Right lobe of liver (tissue), 4 donors: ENCODE measurements around the gene METRNL.

Source experiments
- POLR2A ChIP-seq: fragments of 450-650 bp; IDR thresholded peaks from one replicate; pipeline ENCODE4 v1.6.1; 2017; ENCODE audit warnings: antibody characterized with exemption, mild to moderate bottlenecking
- TF ChIP-seq, protein P1 (sequence below), 4 donors: fragments of 200-600 bp in 3 of 4; fragments of 450-650 bp in 1 of 4; IDR thresholded peaks; one replicate each; pipeline versions ENCODE4 v1.5.1 to v1.8.0; 2016 to 2022; ENCODE audit warnings: antibody characterized with exemption in 4 of 4, mild to moderate bottlenecking in 2 of 4
- donor health status: DM: no; HTN: no; CAD: no.
- donor health status: DM: no; HTN: no; CAD: no.
- donor health status: DM: no; HTN: yes; CAD: no.

DNA sequence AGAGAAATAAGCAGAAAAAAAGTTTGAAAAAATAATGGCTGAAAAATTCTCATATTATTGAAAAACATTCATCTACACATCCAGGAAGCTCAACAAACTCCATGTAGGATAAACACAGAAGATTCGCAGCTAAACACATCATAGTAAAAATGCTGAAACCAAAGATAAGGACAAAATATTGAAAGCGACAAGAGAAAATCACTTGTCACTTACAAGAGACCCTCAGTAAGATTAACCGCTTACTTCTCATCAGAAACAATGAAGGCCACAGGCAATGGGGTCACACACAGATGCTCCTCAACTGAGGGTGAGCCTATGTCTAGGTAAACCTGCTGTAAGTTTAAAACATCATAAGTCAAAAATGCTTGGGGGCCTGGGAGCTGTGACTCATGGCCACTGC is 38.1 kb upstream of the METRNL start:
- TF ChIP-seq, protein P1, sequence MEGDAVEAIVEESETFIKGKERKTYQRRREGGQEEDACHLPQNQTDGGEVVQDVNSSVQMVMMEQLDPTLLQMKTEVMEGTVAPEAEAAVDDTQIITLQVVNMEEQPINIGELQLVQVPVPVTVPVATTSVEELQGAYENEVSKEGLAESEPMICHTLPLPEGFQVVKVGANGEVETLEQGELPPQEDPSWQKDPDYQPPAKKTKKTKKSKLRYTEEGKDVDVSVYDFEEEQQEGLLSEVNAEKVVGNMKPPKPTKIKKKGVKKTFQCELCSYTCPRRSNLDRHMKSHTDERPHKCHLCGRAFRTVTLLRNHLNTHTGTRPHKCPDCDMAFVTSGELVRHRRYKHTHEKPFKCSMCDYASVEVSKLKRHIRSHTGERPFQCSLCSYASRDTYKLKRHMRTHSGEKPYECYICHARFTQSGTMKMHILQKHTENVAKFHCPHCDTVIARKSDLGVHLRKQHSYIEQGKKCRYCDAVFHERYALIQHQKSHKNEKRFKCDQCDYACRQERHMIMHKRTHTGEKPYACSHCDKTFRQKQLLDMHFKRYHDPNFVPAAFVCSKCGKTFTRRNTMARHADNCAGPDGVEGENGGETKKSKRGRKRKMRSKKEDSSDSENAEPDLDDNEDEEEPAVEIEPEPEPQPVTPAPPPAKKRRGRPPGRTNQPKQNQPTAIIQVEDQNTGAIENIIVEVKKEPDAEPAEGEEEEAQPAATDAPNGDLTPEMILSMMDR (IDR thresholded peaks at IDR 0.05) = no peak
- no peak for TF ChIP-seq POLR2A
